DND-41 (cell line): ENCODE measurements around the gene SCART1.

Source experiments
- ATAC-seq: fragments of 200-7000 bp; cut with Tn5 transposase; 3 replicates; pipeline ENCODE4 v1.9.1; 2021; ENCODE audit warnings: low read depth; ENCODE audit not compliant: insufficient read depth
- DNase-seq: peaks from one replicate; pipeline ENCODE4 v3.0.0-alpha.2; 2020
- H2AFZ ChIP-seq: 2 replicates; pipeline ENCODE4 v1.6.0; 2012; ENCODE audit warnings: low read depth, low read length
- H3K27ac ChIP-seq: 2 replicates; pipeline ENCODE4 v1.5.1; 2012; ENCODE audit warnings: low read length, inconsistent platforms
- H3K27me3 ChIP-seq: fragments of 200-600 bp; sonication (generic); 2 replicates; pipeline ENCODE4 v1.6.0; 2012; ENCODE audit warnings: low read length, mild to moderate bottlenecking, inconsistent platforms; ENCODE audit not compliant: insufficient read depth, poor library complexity
- H3K36me3 ChIP-seq: 2 replicates; pipeline ENCODE4 v1.5.1; 2012; ENCODE audit warnings: low read length, inconsistent platforms; ENCODE audit not compliant: insufficient read depth
- H3K4me1 ChIP-seq: 2 replicates; pipeline ENCODE4 v1.5.1; 2012; ENCODE audit warnings: mild to moderate bottlenecking, low read length; ENCODE audit not compliant: insufficient read depth
- H3K4me2 ChIP-seq: 2 replicates; pipeline ENCODE4 v1.6.0; 2012; ENCODE audit warnings: mild to moderate bottlenecking, moderate library complexity, low read length, inconsistent platforms; ENCODE audit not compliant: insufficient read depth
- H3K4me3 ChIP-seq, 2 experiments: fragments of 200-600 bp in 1 of 2; shearing (Covaris generic) in 1 of 2; 2 replicates each; pipeline ENCODE4 v1.5.1; 2012 to 2016; ENCODE audit warnings: inconsistent platforms in 2 of 2, low read length in 2 of 2, mild to moderate bottlenecking in 2 of 2, low read depth in 1 of 2, moderate library complexity in 1 of 2
- H3K79me2 ChIP-seq: 2 replicates; pipeline ENCODE4 v1.6.0; 2012; ENCODE audit warnings: low read length, inconsistent platforms; ENCODE audit not compliant: insufficient read depth
- H3K9ac ChIP-seq: 2 replicates; pipeline ENCODE4 v1.6.0; 2012; ENCODE audit warnings: low read depth, mild to moderate bottlenecking, inconsistent platforms, low read length, moderate library complexity
- H3K9me3 ChIP-seq: 2 replicates; pipeline ENCODE4 v1.5.1; 2012; ENCODE audit warnings: low read length, moderate library complexity, mild to moderate bottlenecking, inconsistent platforms; ENCODE audit not compliant: insufficient read depth, severe bottlenecking
- H4K20me1 ChIP-seq: 2 replicates; pipeline ENCODE4 v1.6.0; 2012; ENCODE audit warnings: low read length; ENCODE audit not compliant: insufficient read depth
- EZH2 ChIP-seq: IDR thresholded peaks from 3 replicates; pipeline ENCODE4 v1.6.1; 2012; ENCODE audit warnings: borderline replicate concordance, low read depth, mild to moderate bottlenecking, moderate library complexity, low read length, inconsistent platforms; ENCODE audit not compliant: severe bottlenecking
- TF ChIP-seq, protein P1 (sequence below): IDR thresholded peaks from 2 replicates; pipeline ENCODE4 v1.5.1; 2012; ENCODE audit warnings: borderline replicate concordance, low read length, moderate library complexity, mild to moderate bottlenecking; ENCODE audit not compliant: poor library complexity, severe bottlenecking; ENCODE audit errors: extremely low read depth

Gene SCART1

GRCh38 chr10:133458710-133459453, 5.1 kb downstream of the SCART1 start:
- TF ChIP-seq, protein P1, sequence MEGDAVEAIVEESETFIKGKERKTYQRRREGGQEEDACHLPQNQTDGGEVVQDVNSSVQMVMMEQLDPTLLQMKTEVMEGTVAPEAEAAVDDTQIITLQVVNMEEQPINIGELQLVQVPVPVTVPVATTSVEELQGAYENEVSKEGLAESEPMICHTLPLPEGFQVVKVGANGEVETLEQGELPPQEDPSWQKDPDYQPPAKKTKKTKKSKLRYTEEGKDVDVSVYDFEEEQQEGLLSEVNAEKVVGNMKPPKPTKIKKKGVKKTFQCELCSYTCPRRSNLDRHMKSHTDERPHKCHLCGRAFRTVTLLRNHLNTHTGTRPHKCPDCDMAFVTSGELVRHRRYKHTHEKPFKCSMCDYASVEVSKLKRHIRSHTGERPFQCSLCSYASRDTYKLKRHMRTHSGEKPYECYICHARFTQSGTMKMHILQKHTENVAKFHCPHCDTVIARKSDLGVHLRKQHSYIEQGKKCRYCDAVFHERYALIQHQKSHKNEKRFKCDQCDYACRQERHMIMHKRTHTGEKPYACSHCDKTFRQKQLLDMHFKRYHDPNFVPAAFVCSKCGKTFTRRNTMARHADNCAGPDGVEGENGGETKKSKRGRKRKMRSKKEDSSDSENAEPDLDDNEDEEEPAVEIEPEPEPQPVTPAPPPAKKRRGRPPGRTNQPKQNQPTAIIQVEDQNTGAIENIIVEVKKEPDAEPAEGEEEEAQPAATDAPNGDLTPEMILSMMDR = no peak
- TF ChIP-seq EZH2 = no peak
- Histone ChIP-seq H3K27me3 (no peaks in the 10 kb centered on the region), H3K4me1 (no peaks in the 10 kb centered on the region), H3K79me2 (no peaks in the 10 kb centered on the region), H3K9me3 (no peaks in the 10 kb centered on the region), H3K4me2 (no peak overlapping the region), H4K20me1 (no peaks in the 10 kb centered on the region), H3K9ac (no peak overlapping the region), H3K4me3 (no peak overlapping the region), H2AFZ (no peak overlapping the region), H3K36me3 (peaks cover 3% of the 10 kb centered on the region; the same call in 1 of the 2 replicates), H3K27ac (no peak overlapping the region)
- DNase-seq = no peak
- ATAC-seq = no peak

GRCh38 chr10:133459454-133460207, 5.9 kb downstream of the SCART1 start:
- peaks cover 3% of the 10 kb centered on the region; the same call in 1 of the 2 replicates for H3K36me3 ChIP-seq
- ATAC-seq = no peak
- TF ChIP-seq EZH2 = no peak
- TF ChIP-seq, protein P1 = no peak
- DNase-seq = no peak
- H3K4me3 ChIP-seq = no peak overlapping the region
- no peak overlapping the region for H3K9ac ChIP-seq
- no peak overlapping the region for H3K4me2 ChIP-seq
- no peaks in the 10 kb centered on the region for H3K27me3 ChIP-seq
- no peak overlapping the region for H3K27ac ChIP-seq
- H4K20me1 ChIP-seq = no peaks in the 10 kb centered on the region
- H3K9me3 ChIP-seq = no peaks in the 10 kb centered on the region
- no peaks in the 10 kb centered on the region for H3K4me1 ChIP-seq
- no peak overlapping the region for H2AFZ ChIP-seq
- H3K79me2 ChIP-seq = no peaks in the 10 kb centered on the region

DNA sequence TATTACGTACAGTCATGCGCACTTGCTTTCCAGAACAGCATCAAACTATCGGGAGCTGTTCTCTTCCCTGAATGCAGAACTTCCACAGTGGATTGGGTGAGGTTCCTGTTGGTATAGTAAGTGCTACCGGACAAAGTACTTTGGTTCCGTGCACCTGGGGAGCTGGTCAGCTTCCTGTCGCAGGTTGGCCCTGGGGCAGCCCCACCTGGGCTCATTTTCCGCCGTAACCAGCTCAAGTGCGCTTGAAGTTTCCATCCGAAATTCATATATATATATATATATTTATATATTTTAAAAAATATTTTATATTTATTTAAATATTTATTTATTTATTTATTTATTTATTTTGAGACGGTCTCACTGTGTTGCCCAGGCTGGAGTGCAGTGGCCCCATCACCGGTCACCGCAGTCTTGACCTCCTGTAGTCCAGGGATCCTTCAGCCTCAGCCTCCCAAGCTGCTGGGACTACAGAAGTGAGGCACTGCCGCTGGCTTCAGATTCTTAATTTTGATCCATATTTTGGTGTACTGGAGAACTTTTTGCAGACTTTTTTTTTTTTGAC, 6.5 kb downstream of the SCART1 start:
- no peaks in the 10 kb centered on the region for H3K79me2 ChIP-seq
- H3K4me2 ChIP-seq = no peak overlapping the region
- no peaks in the 10 kb centered on the region for H3K4me1 ChIP-seq
- H3K27ac ChIP-seq = no peak overlapping the region
- H3K27me3 ChIP-seq = no peaks in the 10 kb centered on the region
- H2AFZ ChIP-seq = no peak overlapping the region
- no peak for DNase-seq
- peaks cover 3% of the 10 kb centered on the region; the same call in 1 of the 2 replicates for H3K36me3 ChIP-seq
- no peak for TF ChIP-seq EZH2
- TF ChIP-seq, protein P1 = no peak
- no peaks in the 10 kb centered on the region for H3K9me3 ChIP-seq
- H3K9ac ChIP-seq = no peak overlapping the region
- H4K20me1 ChIP-seq = no peaks in the 10 kb centered on the region
- no peak overlapping the region for H3K4me3 ChIP-seq
- no peak for ATAC-seq
